Amniotic epithelial cell (primary cell): ENCODE data around the gene ACTN3.
"Not testable (repeated sequence)": the region's sequence is repeated elsewhere in the genome, so short reads cannot be mapped to it uniquely, and the experiment has no call there.

ENCODE experiments used
- DNase-seq: peaks from one replicate; pipeline ENCODE4 v3.0.0-alpha.2; 2010; ENCODE audit warnings: low read depth

Gene ACTN3

GRCh38 chr11:66600631-66601233, 54.0 kb downstream of the ACTN3 start:
- peak; percentile 54 for DNase-seq

GRCh38 chr11:66603072-66603471, 56.4 kb downstream of the ACTN3 start:
- no peak for DNase-seq

GRCh38 chr11:66604155-66604554, 57.5 kb downstream of the ACTN3 start:
- no peak for DNase-seq

GRCh38 chr11:66606608-66607007, 59.9 kb downstream of the ACTN3 start:
- not testable (repeated sequence) for DNase-seq

- peak; percentile 88 for DNase-seq
Measured at GRCh38 chr11:66607126-66607834, 60.6 kb downstream of the ACTN3 start.

- DNase-seq, result no peak
Measured at GRCh38 chr11:66609721-66610617, 63.3 kb downstream of the ACTN3 start.

GRCh38 chr11:66612458-66612857, 65.8 kb downstream of the ACTN3 start:
- DNase-seq, result no peak
